Measurements from ENCODE around the gene LAMC2. TPM values are rescaled to one million over a fixed set of nuclear protein-coding genes. Genes with fewer than 3 reads are reported as not detected.

Gene LAMC2
- total and polyA plus RNA-seq, 9 of the 15 experiments (the other 6 are each of a cell fraction or from before 2014, with no cell fraction given), result 0.02 to 0.03 TPM; not detected in 7

- FAIRE-seq, result no peak
- Histone ChIP-seq H3K9ac (ENCODE audit: insufficient read depth in 1 of 2, low read depth in 2 of 2, low read length in 2 of 2) (no peak overlapping the region), H3K27ac (ENCODE audit: extremely low read depth, low read depth, low read length) (no peak overlapping the region), H3K27me3 (ENCODE audit: control insufficient read depth in 2 of 2, insufficient read depth in 2 of 2, low read length in 2 of 2) (peaks cover 6 to 28% of the 10 kb centered on the region in 2 experiments), H2AFZ (ENCODE audit: low read depth, low read length) (no peak overlapping the region), H3K9me3 (replicated peaks; ENCODE audit: control insufficient read depth, insufficient read depth, low read depth, low read length) (no peaks in the 10 kb centered on the region), H3K9me1 (ENCODE audit: control insufficient read depth, insufficient read depth, low read length) (no peaks in the 10 kb centered on the region), H3K36me3 (ENCODE audit: control insufficient read depth, insufficient read depth, low read length) (no peaks in the 10 kb centered on the region), H3K79me2 (ENCODE audit: control insufficient read depth, insufficient read depth, low read length) (no peaks in the 10 kb centered on the region), H3K4me2 (ENCODE audit: insufficient read depth, low read length) (no peak overlapping the region), H3K4me3 (no peak overlapping the region), H3K4me1 (replicated peaks in 1 of 2; ENCODE audit: control insufficient read depth in 2 of 2, insufficient read depth in 2 of 2, low read length in 2 of 2) (no peaks in the 10 kb centered on the region), H4K20me1 (replicated peaks; ENCODE audit: control insufficient read depth, insufficient read depth, low read length) (no peaks in the 10 kb centered on the region)
- CTCF ChIA-PET (ENCODE audit: low intra/inter-chr PET ratio), result no interaction called here
- in situ Hi-C loops (cut with MboI), result loop anchor here (25.0 kb wide), 1 partner anchor 275 kb away; the partner anchor contains the start of gene SHCBP1L
- POLR2A ChIA-PET, result no interaction called here
- ATAC-seq, result no peak
- BruUV-seq (replicated peaks), result no TSS peak
- WGBS (ENCODE audit: insufficient coverage, low coverage, missing lambda C conversion rate), result 0% methylated on average over 2 of the region's 2 CpGs
- no peak for DNase-seq (ENCODE audit: extremely low read depth in 1 of 4, low spot score in 3 of 4)
- intact Hi-C loops (cut with micrococcal nuclease), result no loop called here
- no peak for TF ChIP-seq HMG20A (CRISPR knock-in tag; conservative IDR thresholded peaks at IDR 0.05)
- no peak for TF ChIP-seq RCOR1 (IDR thresholded peaks at IDR 0.05; ENCODE audit: borderline replicate concordance in 1 of 2, low read depth in 2 of 2, low read length in 2 of 2)
- no peak for TF ChIP-seq STAT6 (CRISPR knock-in tag; IDR thresholded peaks at IDR 0.05)
- TF ChIP-seq CTCF (IDR thresholded peaks at IDR 0.05 in 2 of 3, conservative IDR thresholded peaks at IDR 0.05 in 1 of 3; ENCODE audit: insufficient read depth in 2 of 3, low read depth in 1 of 3, low read length in 3 of 3), result no peak
- no peak for TF ChIP-seq ELK1 (CRISPR knock-in tag; IDR thresholded peaks at IDR 0.05)
- TF ChIP-seq ILF3 (IDR thresholded peaks at IDR 0.05; ENCODE audit: borderline replicate concordance), result no peak
- no peak for TF ChIP-seq ZNF316 (IDR thresholded peaks at IDR 0.05)
- no peak for TF ChIP-seq GTF2E2 (tag; IDR thresholded peaks at IDR 0.05)
- no peak for TF ChIP-seq ZKSCAN8 (CRISPR knock-in tag; IDR thresholded peaks at IDR 0.05)
- no peak for TF ChIP-seq TEAD1 (CRISPR knock-in tag; IDR thresholded peaks at IDR 0.05)
- TF ChIP-seq ZNF695 (CRISPR knock-in tag; IDR thresholded peaks at IDR 0.05), result no peak
- TF ChIP-seq ZBTB12 (CRISPR knock-in tag; IDR thresholded peaks at IDR 0.05), result no peak
- no peak for TF ChIP-seq NCOA2 (IDR thresholded peaks at IDR 0.05; ENCODE audit: partially characterized antibody in 2 of 2)
- no peak for TF ChIP-seq PCBP1 (IDR thresholded peaks at IDR 0.05; ENCODE audit: low read depth, low read length, poor library complexity, severe bottlenecking)
- TF ChIP-seq MTA2 (IDR thresholded peaks at IDR 0.05; ENCODE audit: low read depth), result no peak
Measured at GRCh38 chr1:183237046-183237445, 51.0 kb downstream of the LAMC2 start.
